GM12865 (cell line): ENCODE results near the gene RAD1.

Source experiments
- DNase-seq: peaks from one replicate; pipeline ENCODE4 v3.0.0; 2010; ENCODE audit warnings: low read depth
- H3K4me3 ChIP-seq: 2 replicates; pipeline ENCODE4 v1.5.1; 2011; ENCODE audit warnings: mild to moderate bottlenecking, low read depth, low read length, control low read depth
- TF ChIP-seq, protein P1 (sequence below): IDR thresholded peaks from 2 replicates; pipeline ENCODE4 v1.5.1; 2011; ENCODE audit warnings: low read length, control low read depth, low read depth, inconsistent platforms; ENCODE audit not compliant: insufficient read depth; ENCODE audit errors: missing control alignments

The RAD1 gene, protein sequence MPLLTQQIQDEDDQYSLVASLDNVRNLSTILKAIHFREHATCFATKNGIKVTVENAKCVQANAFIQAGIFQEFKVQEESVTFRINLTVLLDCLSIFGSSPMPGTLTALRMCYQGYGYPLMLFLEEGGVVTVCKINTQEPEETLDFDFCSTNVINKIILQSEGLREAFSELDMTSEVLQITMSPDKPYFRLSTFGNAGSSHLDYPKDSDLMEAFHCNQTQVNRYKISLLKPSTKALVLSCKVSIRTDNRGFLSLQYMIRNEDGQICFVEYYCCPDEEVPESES

DNA sequence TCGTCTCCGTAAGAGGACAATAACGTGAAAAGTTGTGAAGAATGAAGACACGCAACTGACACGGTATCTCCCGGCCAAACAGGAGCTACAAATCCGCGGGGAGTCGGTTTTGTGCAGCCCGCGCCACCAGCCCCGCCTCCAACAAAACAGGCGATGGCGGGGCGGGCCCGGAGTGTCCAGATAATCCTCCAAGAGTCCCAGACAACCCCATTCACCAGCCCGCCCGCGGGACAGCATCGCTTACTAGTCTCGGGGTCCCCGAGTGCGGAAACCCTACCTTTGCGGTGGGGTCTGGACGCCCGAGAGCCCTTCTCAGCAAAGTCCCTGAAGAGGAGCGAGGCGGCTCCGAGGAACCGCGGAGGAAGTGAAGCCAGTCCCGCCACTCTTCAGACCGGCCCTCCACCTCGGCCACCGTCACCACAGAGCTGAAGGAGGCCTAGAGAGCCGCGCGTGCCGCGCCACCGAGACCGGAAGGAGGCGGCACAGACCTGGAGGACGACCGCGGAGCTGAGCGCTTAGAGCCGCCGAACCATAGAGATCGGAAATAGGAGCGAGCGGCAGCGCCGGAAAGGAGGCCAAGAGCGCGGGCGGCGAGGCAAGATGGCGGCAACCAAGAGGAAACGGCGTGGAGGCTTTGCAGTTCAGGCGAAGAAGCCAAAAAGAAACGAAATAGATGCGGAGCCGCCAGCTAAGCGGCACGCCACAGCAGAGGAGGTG is at the start of gene RAD1, which contains the start of gene BRIX1:
TSS of gene RAD1 (minus strand) at position 366 of the 717 bp plus-strand sequence. CDS start 612 bp downstream, outside the sequence.
TSS of gene BRIX1 (plus strand) at position 573 of the 717 bp plus-strand sequence. CDS start at position 601, 28 bp downstream.
- peak; percentile 98 for DNase-seq
- peak within 1 kb of the TSS; percentile 68 for H3K4me3 ChIP-seq
- TF ChIP-seq, protein P1, sequence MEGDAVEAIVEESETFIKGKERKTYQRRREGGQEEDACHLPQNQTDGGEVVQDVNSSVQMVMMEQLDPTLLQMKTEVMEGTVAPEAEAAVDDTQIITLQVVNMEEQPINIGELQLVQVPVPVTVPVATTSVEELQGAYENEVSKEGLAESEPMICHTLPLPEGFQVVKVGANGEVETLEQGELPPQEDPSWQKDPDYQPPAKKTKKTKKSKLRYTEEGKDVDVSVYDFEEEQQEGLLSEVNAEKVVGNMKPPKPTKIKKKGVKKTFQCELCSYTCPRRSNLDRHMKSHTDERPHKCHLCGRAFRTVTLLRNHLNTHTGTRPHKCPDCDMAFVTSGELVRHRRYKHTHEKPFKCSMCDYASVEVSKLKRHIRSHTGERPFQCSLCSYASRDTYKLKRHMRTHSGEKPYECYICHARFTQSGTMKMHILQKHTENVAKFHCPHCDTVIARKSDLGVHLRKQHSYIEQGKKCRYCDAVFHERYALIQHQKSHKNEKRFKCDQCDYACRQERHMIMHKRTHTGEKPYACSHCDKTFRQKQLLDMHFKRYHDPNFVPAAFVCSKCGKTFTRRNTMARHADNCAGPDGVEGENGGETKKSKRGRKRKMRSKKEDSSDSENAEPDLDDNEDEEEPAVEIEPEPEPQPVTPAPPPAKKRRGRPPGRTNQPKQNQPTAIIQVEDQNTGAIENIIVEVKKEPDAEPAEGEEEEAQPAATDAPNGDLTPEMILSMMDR, result no peak

DNA sequence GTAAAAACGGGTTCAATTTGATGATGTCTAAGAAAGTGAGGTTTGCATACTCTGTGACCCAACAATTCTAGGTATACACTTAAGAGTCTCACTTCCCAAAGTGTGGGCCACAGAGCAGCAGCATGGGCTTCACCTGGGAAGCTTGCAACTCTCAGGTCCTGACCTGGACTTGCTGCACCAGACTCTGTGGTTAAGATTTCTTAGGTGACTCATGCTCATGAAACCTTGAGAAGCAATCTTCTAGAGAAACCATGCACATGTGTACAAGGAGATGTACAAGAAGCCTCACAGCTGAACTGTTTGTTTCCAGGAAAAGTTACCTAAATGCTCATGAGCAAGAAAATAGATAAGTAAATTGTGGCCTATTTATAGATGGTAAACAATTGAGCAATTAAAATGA is 44.0 kb upstream of the RAD1 start:
- TF ChIP-seq, protein P1, result no peak
- DNase-seq, result peak; percentile 85
- H3K4me3 ChIP-seq, result no peak overlapping the region

DNA sequence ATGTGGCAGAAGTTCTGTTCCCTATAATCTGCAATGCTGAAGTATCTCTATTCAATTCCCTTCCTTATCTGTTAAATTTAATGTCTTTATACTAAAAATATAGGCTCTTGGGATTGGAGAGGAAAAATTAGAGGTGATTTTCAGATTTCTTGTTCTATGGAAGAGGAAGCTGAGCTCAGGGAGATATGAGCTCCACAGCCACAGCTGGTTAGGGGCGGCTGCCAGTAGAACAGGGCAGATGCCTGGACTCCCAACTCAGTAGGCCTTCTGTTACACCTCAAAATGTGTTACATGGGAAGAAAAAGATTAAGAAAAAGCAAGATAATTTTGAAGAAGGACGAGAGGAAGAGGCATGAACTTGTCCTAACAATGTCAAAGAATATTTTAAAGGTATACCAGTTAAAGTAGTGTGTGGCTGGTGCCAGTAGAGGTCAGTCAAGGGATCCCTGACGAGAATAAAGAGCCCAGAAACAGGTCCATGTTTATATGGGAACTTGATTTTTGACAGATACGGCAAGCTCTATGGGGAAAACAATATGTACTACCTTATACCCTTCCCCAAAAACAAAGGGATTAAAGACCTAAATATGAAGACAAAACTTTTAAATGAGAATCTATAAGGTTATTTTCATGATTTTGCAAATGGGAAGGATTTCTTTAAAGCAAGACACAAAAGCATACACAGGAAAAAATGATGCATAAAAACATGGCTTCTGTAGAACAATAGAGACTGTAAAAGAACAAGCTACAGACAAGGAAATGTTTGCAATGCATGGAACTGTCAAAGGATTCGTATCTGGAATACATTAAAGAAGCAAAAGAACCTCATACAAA is 42.8 kb upstream of the RAD1 start:
- peak; percentile 40 for DNase-seq
- TF ChIP-seq, protein P1, result peak; percentile 52
- no peak overlapping the region for H3K4me3 ChIP-seq

DNA sequence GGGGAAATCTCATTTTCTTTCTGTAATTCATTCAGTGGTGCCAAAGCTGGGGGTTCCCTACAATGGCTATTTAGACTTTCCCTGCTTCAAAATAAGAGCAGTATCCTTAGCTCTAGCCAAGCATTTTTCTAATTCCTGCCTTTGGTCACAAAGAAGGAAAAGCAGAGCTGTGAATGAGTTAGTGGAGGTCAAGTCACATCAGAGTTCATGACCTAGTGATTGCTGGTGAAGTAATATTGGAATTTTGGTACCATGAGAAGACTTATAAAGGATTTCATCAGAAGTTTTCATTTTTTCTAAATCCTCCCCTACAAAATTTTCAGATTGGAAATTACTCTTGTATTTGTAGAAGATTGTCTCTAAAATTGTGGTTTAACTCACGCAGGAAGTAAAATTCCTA is 42.0 kb upstream of the RAD1 start:
- TF ChIP-seq, protein P1, result no peak
- H3K4me3 ChIP-seq, result no peak overlapping the region
- no peak for DNase-seq

DNA sequence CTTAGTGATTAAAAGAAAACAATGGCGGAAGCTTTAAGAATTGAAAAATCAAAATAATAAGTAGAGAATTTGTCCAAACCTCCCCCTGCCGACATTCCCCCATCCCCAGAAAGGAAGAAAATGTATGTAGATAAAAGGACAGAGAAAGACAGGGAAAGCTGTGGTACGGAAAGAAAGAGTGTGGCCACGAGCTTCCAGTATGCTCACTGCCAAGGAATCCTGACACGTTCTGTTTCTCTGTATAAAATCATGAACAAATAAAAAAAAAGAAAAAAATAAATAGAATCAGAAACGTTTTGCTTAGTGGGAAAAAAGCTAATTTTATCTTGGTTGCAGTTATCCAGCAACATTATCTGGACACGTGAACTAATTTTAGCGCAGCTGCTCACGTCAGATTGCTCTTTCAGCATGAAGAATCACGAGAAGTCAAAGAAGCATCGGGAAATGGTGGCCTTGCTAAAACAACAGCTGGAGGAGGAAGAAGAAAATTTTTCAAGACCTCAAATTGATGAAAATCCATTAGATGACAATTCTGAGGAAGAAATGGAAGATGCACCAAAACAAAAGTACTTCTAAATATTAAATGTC is 29.2 kb upstream of the RAD1 start:
- no peak for DNase-seq
- H3K4me3 ChIP-seq, result no peak overlapping the region
- TF ChIP-seq, protein P1, result no peak

DNA sequence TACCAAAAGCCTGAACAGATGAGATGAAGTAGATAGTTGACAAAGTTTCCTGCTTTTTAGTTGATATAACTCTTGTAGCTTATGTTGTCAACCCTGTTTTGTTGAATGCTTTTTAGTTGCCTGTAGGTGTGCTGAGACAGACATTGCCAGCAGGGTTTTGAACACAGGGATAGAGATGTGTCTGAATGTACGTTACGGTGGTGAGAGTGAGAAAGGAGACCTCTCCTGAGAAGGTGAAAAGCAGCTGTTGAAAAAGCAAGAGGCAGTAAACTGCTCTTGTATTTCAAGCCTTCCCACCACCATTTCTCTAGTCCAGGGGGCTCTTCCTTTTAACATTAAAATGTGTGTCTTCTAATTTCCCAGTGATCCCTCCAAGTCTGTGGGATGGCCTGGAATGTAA is 28.7 kb upstream of the RAD1 start:
- TF ChIP-seq, protein P1, result no peak
- DNase-seq, result no peak
- no peak overlapping the region for H3K4me3 ChIP-seq
